Colon (tissue), 2 donors: ENCODE measurements around the gene SNX24.

Experiments used
- FAIRE-seq: peaks from 2 replicates; lab custom pipeline; 2012; peaks lifted over from hg19 to GRCh38; lab: Jason Lieb, UNC
- donor health status: control.
- donor health status: control.

The SNX24 gene

GRCh38 chr5:122919969-122920368, 74.6 kb downstream of the SNX24 start:
- FAIRE-seq: no peak

DNA sequence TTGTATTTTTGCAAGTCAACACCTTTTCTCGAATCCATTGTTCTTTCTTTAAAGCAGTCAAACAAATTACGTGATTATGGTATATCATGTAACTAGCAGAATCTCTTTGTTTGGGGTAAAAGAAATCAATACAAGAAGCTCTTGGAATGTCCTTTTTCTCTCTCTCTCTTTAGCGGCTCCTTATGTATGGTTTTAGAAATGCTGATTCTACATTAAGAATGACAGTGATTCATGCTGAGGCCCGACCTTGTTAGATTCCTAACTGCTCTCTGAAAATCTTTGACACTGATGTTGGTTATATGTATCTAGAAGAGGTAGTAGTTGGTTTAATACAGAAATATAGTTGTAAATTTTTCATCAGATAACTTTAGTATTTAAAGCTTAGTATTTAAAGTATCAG, 76.4 kb downstream of the SNX24 start:
- FAIRE-seq: no peak

GRCh38 chr5:122924203-122924602, 78.8 kb downstream of the SNX24 start:
- no peak for FAIRE-seq

DNA sequence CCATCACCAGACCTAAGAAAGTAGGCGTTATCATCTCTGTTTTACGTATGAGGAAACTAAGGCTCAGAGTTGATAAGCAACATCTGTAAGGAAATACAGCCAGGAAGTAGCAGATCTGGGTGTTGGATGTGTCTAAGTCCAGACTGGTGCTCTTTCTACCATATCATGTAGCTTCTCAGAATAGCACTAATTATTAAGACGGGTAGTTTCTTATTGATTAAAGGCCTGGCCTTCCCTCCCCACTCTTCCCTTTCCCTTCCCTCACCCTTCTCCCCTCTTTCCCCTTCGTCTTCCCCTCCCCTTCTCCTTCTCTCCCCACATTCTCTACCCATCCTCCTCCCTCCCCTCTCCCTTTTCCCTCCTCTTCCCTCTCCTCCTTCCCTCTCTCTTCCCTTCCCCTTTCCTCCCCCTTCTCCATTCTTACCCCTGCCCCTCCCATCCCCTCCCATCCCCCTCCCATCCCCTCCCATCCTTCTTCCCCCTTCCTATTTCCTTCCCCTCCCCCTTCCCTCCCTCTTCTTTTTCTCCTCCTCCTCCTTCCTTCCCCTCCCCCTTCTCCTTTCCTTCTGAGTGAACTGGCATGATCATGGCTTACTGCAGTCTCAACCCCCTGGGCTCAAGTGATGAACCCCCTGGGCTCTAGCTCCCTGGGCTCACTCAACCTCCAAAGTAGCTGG, 79.4 kb downstream of the SNX24 start:
- FAIRE-seq: no peak

- no peak for FAIRE-seq
These were observed 83.6 kb downstream of the SNX24 start for GRCh38 chr5:122929001-122929400.

DNA sequence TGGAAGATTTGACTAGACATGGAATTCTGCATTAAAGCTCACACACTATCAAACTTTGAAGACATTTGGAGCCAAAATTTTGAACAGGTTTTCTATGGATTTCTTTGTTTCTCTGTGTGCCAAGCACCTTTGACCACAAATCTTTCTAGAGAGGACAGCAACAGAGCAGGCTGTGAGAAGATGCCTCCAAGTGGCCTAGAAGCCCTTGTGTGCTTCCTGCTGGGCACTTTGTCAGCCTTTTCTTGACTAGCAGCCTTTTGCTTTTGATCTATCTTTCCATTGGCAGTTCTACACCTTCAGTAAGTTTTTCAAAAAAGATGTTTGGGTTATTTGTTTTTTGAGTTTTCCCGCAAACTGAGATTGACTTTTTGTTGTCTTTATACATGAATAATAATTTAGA, 84.6 kb downstream of the SNX24 start:
- FAIRE-seq: no peak

GRCh38 chr5:122933956-122934355, 88.5 kb downstream of the SNX24 start:
- no peak for FAIRE-seq

- FAIRE-seq: no peak
These were observed 90.7 kb downstream of the SNX24 start for GRCh38 chr5:122936088-122936487.

DNA sequence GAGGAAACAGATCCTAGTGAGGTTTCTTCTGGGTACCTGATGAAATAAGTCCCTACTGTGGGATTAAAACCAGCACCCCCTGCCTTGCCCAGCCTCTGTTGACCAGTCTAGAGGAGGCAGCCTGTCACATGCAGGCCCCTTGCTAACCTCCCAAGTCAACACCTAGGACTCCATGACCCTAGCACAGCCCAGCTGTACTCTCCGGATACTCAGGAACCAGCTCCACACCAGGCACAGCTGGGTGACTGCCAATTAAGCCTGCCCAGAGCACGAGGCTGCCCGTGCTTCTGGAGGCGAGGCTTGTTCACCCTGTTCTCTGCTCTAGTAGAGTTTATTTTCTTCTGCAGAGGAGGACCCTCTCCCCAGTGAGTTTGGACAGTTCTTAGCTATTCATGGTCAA, 92.5 kb downstream of the SNX24 start:
- FAIRE-seq: no peak

DNA sequence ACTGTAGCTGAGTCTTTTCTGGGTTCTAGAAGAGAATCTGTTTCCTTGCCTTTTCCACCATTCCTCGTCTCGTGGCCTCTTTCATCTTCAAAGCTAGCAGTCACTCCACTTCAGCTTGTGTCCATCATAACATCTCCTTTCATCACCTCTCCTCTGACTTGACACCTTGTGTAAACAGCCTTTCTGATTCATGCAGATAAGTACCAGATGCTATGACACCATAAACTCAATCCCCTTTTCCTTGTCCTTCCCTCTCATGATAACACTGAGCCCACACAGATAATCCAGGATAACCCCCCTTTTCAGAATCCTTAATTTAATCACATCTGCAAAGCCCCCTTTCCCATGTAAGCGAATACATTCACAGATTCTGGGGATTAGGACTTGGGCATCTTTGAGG, 95.5 kb downstream of the SNX24 start:
- FAIRE-seq: no peak

- no peak for FAIRE-seq
These were observed 96.3 kb downstream of the SNX24 start for GRCh38 chr5:122941737-122942136.

GRCh38 chr5:122942164-122942914, 96.9 kb downstream of the SNX24 start:
- no peak for FAIRE-seq

DNA sequence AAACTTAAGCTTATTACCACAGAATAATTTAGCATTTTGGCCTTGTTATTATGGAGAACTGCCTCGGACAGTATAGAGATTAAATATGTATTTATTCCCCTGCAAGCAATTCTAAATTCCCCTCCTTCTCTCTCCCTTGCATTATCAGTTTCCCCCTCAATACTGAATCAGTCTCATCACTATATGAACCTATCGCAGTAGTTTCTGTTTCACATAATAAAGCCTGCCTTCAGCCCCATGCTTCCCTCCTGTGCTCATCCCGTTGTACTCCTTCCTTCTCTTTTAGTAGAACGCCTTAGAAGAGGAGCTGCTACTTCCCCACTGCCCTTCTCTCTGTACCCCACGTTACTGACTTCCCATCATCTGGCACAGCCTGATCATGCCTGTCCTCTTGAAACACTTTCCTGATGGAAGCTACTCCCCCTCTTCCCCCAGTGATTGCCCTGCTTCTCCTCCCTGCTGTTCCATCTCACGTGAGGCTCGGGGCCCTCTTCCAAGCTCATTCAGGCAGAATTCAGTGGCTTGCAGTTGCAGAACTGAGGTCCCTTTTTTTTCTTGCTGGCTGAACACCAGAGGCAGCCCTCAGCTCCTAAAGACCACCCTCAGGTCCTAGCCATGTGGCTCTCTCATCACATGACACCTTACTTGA, 97.8 kb downstream of the SNX24 start:
- no peak for FAIRE-seq

GRCh38 chr5:122944051-122944450, 98.6 kb downstream of the SNX24 start:
- no peak for FAIRE-seq

GRCh38 chr5:122947372-122947771, 102.0 kb downstream of the SNX24 start:
- no peak for FAIRE-seq

GRCh38 chr5:122947772-122948171, 102.4 kb downstream of the SNX24 start:
- no peak for FAIRE-seq

GRCh38 chr5:122948319-122948718, 102.9 kb downstream of the SNX24 start:
- no peak for FAIRE-seq

DNA sequence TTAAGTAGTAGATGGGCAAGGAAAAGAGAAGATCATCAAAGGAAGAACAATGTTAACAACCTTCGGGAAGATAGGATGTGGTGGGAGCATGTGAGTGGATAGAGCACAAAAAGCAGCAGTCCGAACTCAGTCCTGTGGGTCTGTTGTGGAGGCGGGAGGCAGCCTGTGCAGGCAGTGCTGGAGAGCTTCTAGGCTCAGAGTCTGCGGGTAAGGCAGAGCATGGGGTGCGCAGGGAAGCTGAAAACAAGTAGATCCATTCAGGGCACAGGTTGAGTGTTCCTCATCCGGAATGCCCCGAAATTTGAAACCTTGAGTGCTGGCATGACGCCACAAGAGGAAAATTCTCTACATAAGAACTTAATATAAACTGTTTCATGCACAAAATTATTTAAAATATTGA, 106.2 kb downstream of the SNX24 start:
- no peak for FAIRE-seq

DNA sequence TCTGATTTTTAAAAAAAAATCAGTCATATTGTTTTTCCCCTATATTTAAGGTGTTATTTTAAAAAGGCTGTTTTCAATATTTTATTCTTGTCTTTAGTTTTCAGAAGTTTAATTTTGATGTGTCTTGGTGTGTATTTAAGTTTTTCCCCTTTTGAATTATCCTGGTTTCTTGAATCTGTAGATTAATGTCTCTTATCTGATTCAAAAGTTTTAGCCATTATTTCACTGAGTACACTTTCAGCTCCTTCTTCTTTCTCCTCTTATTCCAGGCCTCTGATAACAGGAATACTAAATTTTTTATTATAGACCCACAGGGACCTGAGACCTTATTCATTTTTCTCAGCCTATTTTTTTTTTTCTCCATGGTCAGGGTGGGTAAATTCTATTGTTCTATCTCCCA, 109.3 kb downstream of the SNX24 start:
- FAIRE-seq: no peak

GRCh38 chr5:122957457-122957856, 112.0 kb downstream of the SNX24 start:
- FAIRE-seq: peak; percentile 47

DNA sequence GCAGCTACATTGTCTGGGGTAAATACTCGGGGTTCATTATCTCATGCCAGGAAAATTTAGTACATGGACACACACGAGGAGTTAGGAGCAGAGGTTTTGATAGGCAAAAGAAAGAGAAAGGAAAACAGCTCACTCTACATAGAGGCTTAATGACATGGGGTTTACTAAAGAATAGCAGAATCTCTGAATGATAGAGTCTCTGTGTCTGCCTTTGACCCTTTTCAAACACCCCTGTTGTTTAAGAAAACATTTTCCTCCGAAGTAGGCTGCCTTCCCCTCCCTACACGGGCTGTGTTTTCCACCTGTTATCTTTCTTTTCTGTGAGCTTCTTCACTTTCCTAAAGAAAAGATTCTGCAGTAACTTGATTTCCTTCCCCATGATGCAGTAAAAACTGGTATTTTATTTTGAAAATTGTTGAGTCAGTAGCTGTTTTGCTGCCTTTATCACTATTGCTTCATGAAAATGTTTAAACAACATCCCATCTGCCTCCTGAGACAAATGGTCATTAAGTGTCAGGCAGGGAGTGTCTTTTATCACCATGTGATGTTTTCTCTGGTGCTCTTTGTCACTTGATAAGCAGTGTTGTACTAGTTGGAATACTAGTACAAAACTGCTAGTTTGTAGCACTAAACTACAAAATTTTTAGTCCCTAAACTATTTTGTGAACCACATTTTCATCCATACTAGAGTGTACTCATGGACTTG, 114.5 kb downstream of the SNX24 start:
- FAIRE-seq: no peak

- no peak for FAIRE-seq
These were observed 117.9 kb downstream of the SNX24 start for GRCh38 chr5:122963305-122963704.

- FAIRE-seq: no peak
These were observed 119.7 kb downstream of the SNX24 start for GRCh38 chr5:122965111-122965510.
